Fibroblast of lung (primary cell): ENCODE data around the gene COL4A2. TPM values are rescaled to one million over a fixed set of nuclear protein-coding genes. Genes with fewer than 3 reads are reported as not detected.
A peak's percentile ranks its signal among the peaks of the same experiment; 100 is the strongest.

Experiments used
- DNase-seq, 2 donors: peaks; one replicate each; pipeline versions ENCODE4 v3.0.0 to v3.0.0-alpha.2; 2010; ENCODE audit warnings: low read depth in 2 of 2
- H2AFZ ChIP-seq: 2 replicates; pipeline ENCODE4 v1.5.1; 2012; ENCODE audit warnings: low read length, control low read depth, inconsistent platforms
- H3K27ac ChIP-seq: 2 replicates; pipeline ENCODE4 v1.5.1; 2011; ENCODE audit warnings: low read length, control low read depth; ENCODE audit not compliant: insufficient read depth
- H3K27me3 ChIP-seq: 2 replicates; pipeline ENCODE4 v1.5.1; 2011; ENCODE audit warnings: mild to moderate bottlenecking, low read length; ENCODE audit not compliant: control insufficient read depth, insufficient read depth
- H3K36me3 ChIP-seq: 2 replicates; pipeline ENCODE4 v1.5.1; 2011; ENCODE audit warnings: low read length; ENCODE audit not compliant: control insufficient read depth, insufficient read depth
- H3K4me1 ChIP-seq: 2 replicates; pipeline ENCODE4 v1.5.1; 2011; ENCODE audit warnings: low read length; ENCODE audit not compliant: control insufficient read depth, insufficient read depth; ENCODE audit errors: extremely low read depth
- H3K4me2 ChIP-seq: 2 replicates; pipeline ENCODE4 v1.5.1; 2011; ENCODE audit warnings: low read length, control low read depth; ENCODE audit not compliant: insufficient read depth; ENCODE audit errors: extremely low read depth
- H3K4me3 ChIP-seq, 4 experiments: fragments of 200-600 bp in 1 of 4; sonication (generic) in 1 of 4; replicated peaks in 1 of 4; 2 replicates each; pipeline ENCODE4 v1.5.1; 2011 to 2016; ENCODE audit warnings: low read length in 4 of 4, low read depth in 3 of 4, mild to moderate bottlenecking in 3 of 4, control low read depth in 2 of 4, inconsistent platforms in 1 of 4, mixed read lengths in 1 of 4; ENCODE audit not compliant: insufficient read depth in 1 of 4; ENCODE audit errors: control extremely low read depth in 1 of 4
- H3K79me2 ChIP-seq: 2 replicates; pipeline ENCODE4 v1.5.1; 2012; ENCODE audit warnings: mild to moderate bottlenecking, low read length, inconsistent platforms; ENCODE audit not compliant: control insufficient read depth, insufficient read depth
- H3K9ac ChIP-seq: 2 replicates; pipeline ENCODE4 v1.5.1; 2011; ENCODE audit warnings: mild to moderate bottlenecking, low read length, control low read depth; ENCODE audit not compliant: insufficient read depth
- H3K9me3 ChIP-seq: 2 replicates; pipeline ENCODE4 v1.5.1; 2012; ENCODE audit warnings: low read depth, low read length; ENCODE audit not compliant: control insufficient read depth, insufficient read depth
- H4K20me1 ChIP-seq: 2 replicates; pipeline ENCODE4 v1.5.1; 2011; ENCODE audit warnings: low read length; ENCODE audit not compliant: control insufficient read depth, insufficient read depth; ENCODE audit errors: extremely low read depth
- CTCF ChIP-seq, 2 donors: IDR thresholded peaks in 1 of 2; conservative IDR thresholded peaks in 1 of 2; 1 replicate in 1 of 2; 2 replicates in 1 of 2; pipeline ENCODE4 v1.5.1; 2011 to 2012; ENCODE audit warnings: low read length in 2 of 2, control low read depth in 1 of 2, inconsistent platforms in 1 of 2, low read depth in 1 of 2, mild to moderate bottlenecking in 1 of 2
- EZH2 ChIP-seq: IDR thresholded peaks from 2 replicates; pipeline ENCODE4 v1.5.1; 2012; ENCODE audit warnings: low read length, control low read depth, mild to moderate bottlenecking; ENCODE audit errors: missing control alignments
- polyA plus RNA-seq, 2 donors: library from polyadenylated mRNA; depleted of rRNA in 1 of 2; stranded (reverse) in 1 of 2; unstranded in 1 of 2; fragments of >200 nt; gene quantifications; 2 replicates each; pipeline ENCODE4 v1.2.1, GENCODE V29; 2011 to 2012; ENCODE audit warnings: missing spikeins in 1 of 2
- total RNA-seq: library from RNA; depleted of rRNA; stranded (reverse); fragments of >200 nt; gene quantifications from 2 replicates; pipeline ENCODE4 v1.2.1, GENCODE V29; 2014

The COL4A2 gene
- total and polyA plus RNA-seq, 2 donors (not counting 1 experiment from before 2014, with no cell fraction given): 93.1 to 463 TPM

GRCh38 chr13:110302997-110303396 is 4.1 kb upstream of the COL4A2 start:
- no peak overlapping the region for H3K4me2 ChIP-seq
- no peaks in the 10 kb centered on the region for H4K20me1 ChIP-seq

GRCh38 chr13:110303644-110304043 is 3.4 kb upstream of the COL4A2 start:
- H3K9me3 ChIP-seq: no peaks in the 10 kb centered on the region
- H3K4me2 ChIP-seq: no peak overlapping the region
- peaks cover 79% of the 10 kb centered on the region for H3K79me2 ChIP-seq
- no peak overlapping the region for H3K4me3 ChIP-seq
- DNase-seq: no peak
- H3K27me3 ChIP-seq: no peaks in the 10 kb centered on the region
- no peaks in the 10 kb centered on the region for H3K36me3 ChIP-seq
- no peak for TF ChIP-seq CTCF (conservative IDR thresholded peaks at IDR 0.05 in 1 of 2, IDR thresholded peaks at IDR 0.05 in 1 of 2; ENCODE audit: low read depth in 1 of 2, low read length in 2 of 2)
- no peak for TF ChIP-seq EZH2
- H3K4me1 ChIP-seq: peaks cover 34% of the 10 kb centered on the region
- no peak overlapping the region for H2AFZ ChIP-seq
- no peaks in the 10 kb centered on the region for H4K20me1 ChIP-seq
- H3K9ac ChIP-seq: no peak overlapping the region
- H3K27ac ChIP-seq: peak overlapping the region; percentile 35

More at GRCh38 chr13:110302997-110303396, 4.1 kb upstream of the COL4A2 start:
- H3K4me3 ChIP-seq: no peak overlapping the region
- DNase-seq: no peak
- no peak overlapping the region for H3K9ac ChIP-seq
- TF ChIP-seq CTCF (conservative IDR thresholded peaks at IDR 0.05 in 1 of 2, IDR thresholded peaks at IDR 0.05 in 1 of 2; ENCODE audit: low read depth in 1 of 2, low read length in 2 of 2): no peak
- no peak for TF ChIP-seq EZH2
- peaks cover 37% of the 10 kb centered on the region for H3K4me1 ChIP-seq
- H3K27ac ChIP-seq: peak overlapping the region; percentile 35
- no peak overlapping the region for H2AFZ ChIP-seq
- no peaks in the 10 kb centered on the region for H3K36me3 ChIP-seq
- H3K27me3 ChIP-seq: no peaks in the 10 kb centered on the region
- no peaks in the 10 kb centered on the region for H3K9me3 ChIP-seq
- peaks cover 76% of the 10 kb centered on the region for H3K79me2 ChIP-seq

GRCh38 chr13:110304256-110304655 is 2.8 kb upstream of the COL4A2 start:
- Histone ChIP-seq H3K9ac (no peak overlapping the region), H2AFZ (no peak overlapping the region), H3K27me3 (no peaks in the 10 kb centered on the region), H3K27ac (peak overlapping the region; percentile 73), H3K36me3 (no peaks in the 10 kb centered on the region), H4K20me1 (no peaks in the 10 kb centered on the region), H3K79me2 (peaks cover 79% of the 10 kb centered on the region), H3K4me3 (peak overlapping the region in 1 of 4 experiments; percentile 66), H3K4me1 (peaks cover 28% of the 10 kb centered on the region), H3K9me3 (no peaks in the 10 kb centered on the region), H3K4me2 (peak overlapping the region; percentile 28)
- DNase-seq: peak; percentile 55 to 84
- no peak for TF ChIP-seq EZH2
- TF ChIP-seq CTCF (conservative IDR thresholded peaks at IDR 0.05 in 1 of 2, IDR thresholded peaks at IDR 0.05 in 1 of 2; ENCODE audit: low read depth in 1 of 2, low read length in 2 of 2): no peak
